Pons (tissue), 1 donor: ENCODE results near the gene SLC13A5.
"Not testable (repeated sequence)": the region's sequence is repeated elsewhere in the genome, so short reads cannot be mapped to it uniquely, and the experiment has no call there.

ENCODE experiments used
- DNase-seq: peaks from one replicate; pipeline ENCODE4 v3.0.0-alpha.2; 2016; ENCODE audit warnings: low spot score

SLC13A5 gene

GRCh38 chr17:6713130-6713917 lies at the start of gene SLC13A5:
Gene SLC13A5, minus strand, starts transcription at chr17:6713369. Its CDS starts 36 bp downstream, at chr17:6713333.
- no peak for DNase-seq

GRCh38 chr17:6761779-6762178 lies 48.6 kb upstream of the SLC13A5 start:
- DNase-seq: no peak

GRCh38 chr17:6757747-6758146 lies 44.6 kb upstream of the SLC13A5 start:
- DNase-seq: no peak

- DNase-seq: no peak
Observed at GRCh38 chr17:6756425-6757031, 43.4 kb upstream of the SLC13A5 start.

GRCh38 chr17:6755731-6756184 lies 42.6 kb upstream of the SLC13A5 start, which contains the start of gene XAF1:
Gene XAF1, plus strand, starts transcription at chr17:6756046. Its CDS starts 33 bp downstream, at chr17:6756079.
- DNase-seq: peak; percentile 44

- DNase-seq: no peak
Observed at GRCh38 chr17:6755281-6755680, 42.1 kb upstream of the SLC13A5 start.

- no peak for DNase-seq
Observed at GRCh38 chr17:6753546-6753945, 40.4 kb upstream of the SLC13A5 start.

GRCh38 chr17:6753006-6753445 lies 39.9 kb upstream of the SLC13A5 start:
- peak; percentile 25 for DNase-seq

- DNase-seq: peak; percentile 62
Observed at GRCh38 chr17:6752068-6752909, 39.1 kb upstream of the SLC13A5 start.

GRCh38 chr17:6749519-6749918 lies 36.4 kb upstream of the SLC13A5 start:
- no peak for DNase-seq

GRCh38 chr17:6748617-6749016 lies 35.4 kb upstream of the SLC13A5 start:
- no peak for DNase-seq

- DNase-seq: not testable (repeated sequence)
Observed at GRCh38 chr17:6746665-6747064, 33.5 kb upstream of the SLC13A5 start.

GRCh38 chr17:6729531-6729930 lies 16.4 kb upstream of the SLC13A5 start:
- no peak for DNase-seq

GRCh38 chr17:6724009-6724408 lies 10.8 kb upstream of the SLC13A5 start:
- no peak for DNase-seq

- no peak for DNase-seq
Observed at GRCh38 chr17:6721744-6722143, 8.6 kb upstream of the SLC13A5 start.

GRCh38 chr17:6716736-6717135 lies 3.6 kb upstream of the SLC13A5 start:
- no peak for DNase-seq

- DNase-seq: no peak
Observed at GRCh38 chr17:6714315-6714874, 1.2 kb upstream of the SLC13A5 start.

- no peak for DNase-seq
Observed at GRCh38 chr17:6713918-6714271, 726 bp upstream of the SLC13A5 start.

GRCh38 chr17:6712854-6713129 lies 377 bp downstream of the SLC13A5 start:
- DNase-seq: no peak

- peak; percentile 47 for DNase-seq
Observed at GRCh38 chr17:6712058-6712853, 913 bp downstream of the SLC13A5 start.

GRCh38 chr17:6711681-6712057 lies 1.5 kb downstream of the SLC13A5 start:
- DNase-seq: no peak
